Smooth muscle cell (in vitro differentiated cells): ENCODE data around the gene MYOZ2. TPM values are rescaled to one million over a fixed set of nuclear protein-coding genes. Genes with fewer than 3 reads are reported as not detected.
"Not testable (repeated sequence)": the region's sequence is repeated elsewhere in the genome, so short reads cannot be mapped to it uniquely, and the experiment has no call there.

Experiments used
- DNase-seq: peaks from one replicate; lab custom pipeline; 2025; ENCODE audit not compliant: unreplicated experiment; lab: John Stamatoyannopoulos, UW
- H2AFZ ChIP-seq: fragments of 200-600 bp; sonication (generic); 2 replicates; pipeline ENCODE4 v1.6.0; 2016; ENCODE audit warnings: antibody characterized with exemption, low read depth, mild to moderate bottlenecking
- H3F3A ChIP-seq: fragments of 200-600 bp; sonication (generic); 2 replicates; pipeline ENCODE4 v1.6.0; 2017; ENCODE audit warnings: antibody characterized with exemption, low read depth
- H3K27ac ChIP-seq: fragments of 200-600 bp; sonication (generic); 2 replicates; pipeline ENCODE4 v1.5.1; 2016; ENCODE audit warnings: low read depth, mild to moderate bottlenecking
- H3K27me3 ChIP-seq: fragments of 200-600 bp; sonication (generic); 2 replicates; pipeline ENCODE4 v1.6.1; 2016; ENCODE audit warnings: low read depth, mild to moderate bottlenecking
- H3K36me3 ChIP-seq: fragments of 200-600 bp; sonication (generic); 2 replicates; pipeline ENCODE4 v1.5.1; 2016; ENCODE audit warnings: low read depth
- H3K4me1 ChIP-seq: fragments of 200-600 bp; sonication (generic); 2 replicates; pipeline ENCODE4 v1.5.1; 2016; ENCODE audit warnings: low read depth
- H3K4me2 ChIP-seq: fragments of 200-600 bp; sonication (generic); 2 replicates; pipeline ENCODE4 v1.6.0; 2016; ENCODE audit warnings: mild to moderate bottlenecking
- H3K4me3 ChIP-seq: fragments of 200-600 bp; sonication (generic); 2 replicates; pipeline ENCODE4 v1.5.1; 2016; ENCODE audit warnings: mild to moderate bottlenecking
- H3K79me2 ChIP-seq: fragments of 200-600 bp; sonication (generic); 2 replicates; pipeline ENCODE4 v1.6.0; 2016; ENCODE audit warnings: low read depth, mild to moderate bottlenecking
- H3K9ac ChIP-seq: fragments of 200-600 bp; sonication (generic); 2 replicates; pipeline ENCODE4 v1.6.0; 2016; ENCODE audit warnings: low read depth
- H3K9me3 ChIP-seq: fragments of 200-600 bp; sonication (generic); replicated peaks from 2 replicates; pipeline ENCODE4 v1.5.1; 2016; ENCODE audit warnings: low read depth
- H4K20me1 ChIP-seq: fragments of 200-600 bp; sonication (generic); 2 replicates; pipeline ENCODE4 v1.6.0; 2016; ENCODE audit warnings: low read depth
- WGBS: methylation state at CpG from one replicate; pipeline ENCODE4 v1.1.7; 2016; ENCODE audit warnings: low lambda C conversion rate; 5-methylcytosine and 5-hydroxymethylcytosine counted together
- polyA plus RNA-seq: library from polyadenylated mRNA; unstranded; fragments of >200 nt; fragmentation: Nextera tagmentation; extraction: Ambion mirVana; gene quantifications from 2 replicates; pipeline ENCODE4 v1.2.1, GENCODE V29; 2016
- total RNA-seq: library from RNA; depleted of rRNA; stranded (reverse); fragments of >200 nt; gene quantifications from 2 replicates; pipeline ENCODE4 v1.2.3, GENCODE V29; 2014
- TF ChIP-seq, protein P1 (sequence below): fragments of 200-600 bp; sonication (generic); IDR thresholded peaks from 2 replicates; pipeline ENCODE4 v1.5.1; 2017; ENCODE audit warnings: borderline replicate concordance, mild to moderate bottlenecking, antibody characterized with exemption; ENCODE audit not compliant: insufficient read depth, poor library complexity, severe bottlenecking

The MYOZ2 gene
- total and polyA plus RNA-seq, 2 experiments from 2014 or later, result not detected

DNA sequence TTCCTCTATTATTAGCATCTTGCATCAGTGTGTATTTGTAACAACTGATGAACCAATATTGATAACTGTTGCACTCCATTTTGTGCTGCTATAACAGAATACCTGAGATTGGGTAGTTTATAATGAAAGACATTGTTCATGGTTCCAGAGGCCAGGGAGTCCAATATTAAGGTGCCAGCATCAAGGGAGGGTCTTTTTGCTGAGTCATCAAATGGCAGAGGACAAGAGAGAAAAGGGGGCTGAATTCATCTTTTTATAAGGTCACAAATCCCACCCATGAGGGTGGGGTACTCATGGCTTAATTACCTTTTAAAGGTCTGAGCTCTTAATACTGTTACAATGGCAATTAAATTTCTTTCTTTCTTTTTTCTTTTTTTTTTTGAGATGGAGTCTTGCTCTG is 7.2 kb downstream of the MYOZ2 start:
- no peak overlapping the region for H3K27ac ChIP-seq
- no peak for DNase-seq
- H4K20me1 ChIP-seq, result no peaks in the 10 kb centered on the region
- no peak overlapping the region for H3K4me3 ChIP-seq
- no peak overlapping the region for H2AFZ ChIP-seq
- no peaks in the 10 kb centered on the region for H3F3A ChIP-seq
- no peaks in the 10 kb centered on the region for H3K9me3 ChIP-seq
- no peak overlapping the region for H3K9ac ChIP-seq
- H3K27me3 ChIP-seq, result peaks cover 9% of the 10 kb centered on the region
- no peaks in the 10 kb centered on the region for H3K79me2 ChIP-seq
- no peak overlapping the region for H3K4me2 ChIP-seq
- H3K36me3 ChIP-seq, result no peaks in the 10 kb centered on the region
- TF ChIP-seq, protein P1, sequence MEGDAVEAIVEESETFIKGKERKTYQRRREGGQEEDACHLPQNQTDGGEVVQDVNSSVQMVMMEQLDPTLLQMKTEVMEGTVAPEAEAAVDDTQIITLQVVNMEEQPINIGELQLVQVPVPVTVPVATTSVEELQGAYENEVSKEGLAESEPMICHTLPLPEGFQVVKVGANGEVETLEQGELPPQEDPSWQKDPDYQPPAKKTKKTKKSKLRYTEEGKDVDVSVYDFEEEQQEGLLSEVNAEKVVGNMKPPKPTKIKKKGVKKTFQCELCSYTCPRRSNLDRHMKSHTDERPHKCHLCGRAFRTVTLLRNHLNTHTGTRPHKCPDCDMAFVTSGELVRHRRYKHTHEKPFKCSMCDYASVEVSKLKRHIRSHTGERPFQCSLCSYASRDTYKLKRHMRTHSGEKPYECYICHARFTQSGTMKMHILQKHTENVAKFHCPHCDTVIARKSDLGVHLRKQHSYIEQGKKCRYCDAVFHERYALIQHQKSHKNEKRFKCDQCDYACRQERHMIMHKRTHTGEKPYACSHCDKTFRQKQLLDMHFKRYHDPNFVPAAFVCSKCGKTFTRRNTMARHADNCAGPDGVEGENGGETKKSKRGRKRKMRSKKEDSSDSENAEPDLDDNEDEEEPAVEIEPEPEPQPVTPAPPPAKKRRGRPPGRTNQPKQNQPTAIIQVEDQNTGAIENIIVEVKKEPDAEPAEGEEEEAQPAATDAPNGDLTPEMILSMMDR, result no peak
- H3K4me1 ChIP-seq, result peaks cover 7% of the 10 kb centered on the region

DNA sequence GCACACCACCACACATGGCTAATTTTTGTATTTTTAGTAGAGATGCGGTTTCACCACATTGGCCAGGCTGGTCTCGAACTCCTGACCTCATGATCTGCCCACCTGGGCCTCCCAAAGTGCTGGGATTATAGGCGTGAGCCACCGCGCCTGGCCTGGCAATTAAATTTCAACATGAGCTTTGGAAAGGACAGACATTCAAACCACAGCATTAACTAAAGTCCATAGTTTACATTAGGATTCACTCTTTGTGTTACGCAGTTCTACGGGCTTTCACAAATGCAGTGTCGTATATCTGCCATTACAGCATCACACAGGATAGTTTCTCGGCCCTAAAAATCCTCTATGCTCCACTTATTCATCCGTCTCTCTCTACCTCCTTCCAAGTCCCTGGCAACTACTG is 7.7 kb downstream of the MYOZ2 start:
- H3K9me3 ChIP-seq, DNase-seq, H3F3A ChIP-seq, H3K36me3 ChIP-seq, H3K27me3 ChIP-seq, H4K20me1 ChIP-seq, H3K4me3 ChIP-seq, H3K79me2 ChIP-seq, H3K4me1 ChIP-seq, H2AFZ ChIP-seq, H3K27ac ChIP-seq, H3K4me2 ChIP-seq, H3K9ac ChIP-seq: not testable (repeated sequence)
- 41% methylated on average over 10 of the region's 10 CpGs for WGBS

DNA sequence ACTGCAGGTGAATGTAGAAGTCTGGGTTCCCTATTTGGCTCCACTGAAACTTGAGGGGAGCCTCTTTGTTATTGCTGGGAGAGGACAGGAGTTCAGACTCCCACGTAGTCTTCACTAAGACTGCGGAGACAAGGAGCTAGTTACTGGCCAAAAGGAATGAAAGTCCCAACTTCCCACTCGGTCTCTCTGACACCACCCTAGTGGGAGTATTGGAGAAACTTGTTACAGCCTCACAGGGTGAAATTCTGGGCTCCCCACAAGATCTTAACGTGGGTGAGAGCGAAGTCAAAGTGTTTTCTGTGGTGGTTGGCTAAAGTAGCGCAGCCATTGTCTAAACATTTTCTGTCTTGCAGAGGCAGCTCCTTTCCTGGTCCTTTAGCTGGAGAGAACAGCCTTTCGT is 13.5 kb downstream of the MYOZ2 start:
- Histone ChIP-seq H3K4me1 (no peaks in the 10 kb centered on the region), H2AFZ (no peak overlapping the region), H3K4me3 (no peak overlapping the region), H3K27ac (no peak overlapping the region), H3F3A (no peaks in the 10 kb centered on the region), H4K20me1 (no peaks in the 10 kb centered on the region), H3K36me3 (no peaks in the 10 kb centered on the region), H3K9ac (no peak overlapping the region), H3K27me3 (peaks cover 9% of the 10 kb centered on the region), H3K4me2 (no peak overlapping the region), H3K9me3 (no peaks in the 10 kb centered on the region), H3K79me2 (no peaks in the 10 kb centered on the region)
- TF ChIP-seq, protein P1, result no peak
- WGBS, result 74% methylated on average over 7 of the region's 7 CpGs
- no peak for DNase-seq

DNA sequence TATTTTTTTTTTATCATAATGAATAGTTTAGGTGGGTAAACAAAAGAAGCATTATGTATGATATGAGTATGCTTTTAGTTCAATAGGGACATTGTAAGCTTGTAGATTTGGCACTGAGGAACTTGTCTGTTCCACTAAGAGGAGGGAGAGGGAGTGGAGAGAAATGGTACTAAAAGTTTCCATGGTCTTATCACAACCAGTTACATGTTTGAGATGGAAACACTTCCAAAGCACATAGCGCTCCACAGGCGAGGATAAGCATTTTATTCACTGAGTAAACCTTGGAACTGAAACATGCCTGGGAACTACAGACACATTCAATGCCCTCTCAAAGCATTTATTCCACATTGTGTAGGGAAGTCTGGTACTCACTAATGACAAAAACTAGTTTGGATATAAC is 15.5 kb downstream of the MYOZ2 start:
- H3K4me2 ChIP-seq, result no peak overlapping the region
- no peak for DNase-seq
- no peak overlapping the region for H3K27ac ChIP-seq
- H3K4me3 ChIP-seq, result no peak overlapping the region
- H3K36me3 ChIP-seq, result no peaks in the 10 kb centered on the region
- peaks cover 7% of the 10 kb centered on the region for H3K27me3 ChIP-seq
- H3K9ac ChIP-seq, result no peak overlapping the region
- H3K4me1 ChIP-seq, result no peaks in the 10 kb centered on the region
- H3K9me3 ChIP-seq, result no peaks in the 10 kb centered on the region
- H2AFZ ChIP-seq, result no peak overlapping the region
- no peaks in the 10 kb centered on the region for H3K79me2 ChIP-seq
- 55% methylated on average over 2 of the region's 2 CpGs for WGBS
- H3F3A ChIP-seq, result no peaks in the 10 kb centered on the region
- TF ChIP-seq, protein P1, result no peak
- H4K20me1 ChIP-seq, result no peaks in the 10 kb centered on the region
